ENCODE measurements around the gene KLF6. TPM values are rescaled to one million over a fixed set of nuclear protein-coding genes. Genes with fewer than 3 reads are reported as not detected.

The KLF6 gene
- total and polyA plus RNA-seq, 2 donors (not counting 1 experiment from before 2014, with no cell fraction given), result 175 to 921 TPM

DNA sequence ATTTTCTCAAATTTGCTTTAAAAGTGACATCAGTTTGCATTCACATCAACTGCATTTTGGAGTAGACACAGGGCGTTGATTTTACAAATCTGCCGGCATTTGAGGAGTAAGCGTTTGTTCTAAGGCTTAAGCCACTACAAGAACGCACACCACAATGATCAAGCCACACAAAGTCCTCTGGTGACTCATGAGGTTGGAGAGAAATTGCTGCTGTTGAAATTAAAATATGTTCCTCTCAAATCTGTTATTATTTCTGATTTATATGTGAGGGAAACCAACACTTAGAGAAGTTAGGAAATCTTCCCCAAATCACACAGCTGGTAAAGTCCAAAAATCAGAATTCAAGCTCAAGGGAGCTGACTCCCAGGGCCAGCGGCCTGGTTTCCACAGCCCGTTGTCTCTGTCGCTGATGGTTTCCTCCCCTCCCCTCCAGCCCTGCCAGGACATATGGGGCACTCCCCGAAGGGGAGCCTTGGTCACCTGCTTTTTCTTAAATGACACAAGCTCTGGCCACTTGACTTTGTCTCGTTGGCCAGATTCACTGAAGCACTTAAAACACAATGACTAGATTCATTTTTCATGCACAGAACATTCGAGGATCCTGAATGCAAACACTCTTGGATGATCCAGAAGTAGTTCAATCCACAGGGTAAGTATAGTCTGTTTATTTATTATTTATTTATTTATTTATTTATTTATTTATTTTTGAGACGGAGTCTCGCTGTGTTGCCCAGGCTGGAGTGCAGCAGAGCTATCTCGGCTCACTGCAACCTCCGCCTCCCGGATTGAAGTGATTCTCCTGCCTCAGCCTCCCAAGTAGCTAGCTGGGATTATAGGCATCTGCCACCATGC lies 29.2 kb upstream of the KLF6 start:
- ChIA-PET CTCF (no interaction called here), POLR2A (no interaction called here)
- peaks cover 21% of the 10 kb centered on the region for H3K4me1 Mint-ChIP-seq
- DNase-seq (no peak), ATAC-seq (ENCODE audit: low read depth) (no peak)
- Histone ChIP-seq H3K9me3 (ENCODE audit: control extremely low read depth in 1 of 3, control insufficient read depth in 2 of 3, insufficient read depth in 1 of 3, low read length in 2 of 3) (no peaks in the 10 kb centered on the region), H3K9ac (ENCODE audit: low read length) (no peak overlapping the region), H3K4me3 (ENCODE audit: control extremely low read depth in 1 of 5, extremely low read depth in 1 of 5, insufficient read depth in 1 of 5, low read depth in 2 of 5, low read length in 4 of 5) (no peak overlapping the region), H2AFZ (ENCODE audit: insufficient read depth, low read depth, low read length, poor library complexity, severe bottlenecking) (no peak overlapping the region), H3K4me1 (ENCODE audit: control insufficient read depth in 2 of 2, insufficient read depth in 2 of 2, low read length in 2 of 2) (peaks cover 21 to 22% of the 10 kb centered on the region in 2 donors), H4K20me1 (ENCODE audit: control insufficient read depth, insufficient read depth, low read length, poor library complexity, severe bottlenecking) (no peaks in the 10 kb centered on the region), H3K27ac (ENCODE audit: low read length in 2 of 2) (no peak overlapping the region), H3K79me2 (ENCODE audit: control insufficient read depth, insufficient read depth, low read length) (no peaks in the 10 kb centered on the region), H3K36me3 (replicated peaks in 1 of 2; ENCODE audit: control extremely low read depth in 1 of 2, control insufficient read depth in 1 of 2, extremely low read depth in 1 of 2, insufficient read depth in 2 of 2, low read length in 1 of 2) (no peaks in the 10 kb centered on the region), H3K4me2 (replicated peaks; ENCODE audit: low read depth, low read length, poor library complexity, severe bottlenecking) (no peak overlapping the region), H3K27me3 (replicated peaks in 1 of 4; ENCODE audit: control extremely low read depth in 1 of 4, control insufficient read depth in 3 of 4, insufficient read depth in 4 of 4, low read length in 3 of 4) (no peaks in the 10 kb centered on the region)
- H3K27me3 Mint-ChIP-seq, result no peaks in the 10 kb centered on the region
- no peak for TF ChIP-seq EZH2 (IDR thresholded peaks at IDR 0.05; ENCODE audit: borderline replicate concordance, insufficient read depth, low read depth, low read length, poor library complexity, severe bottlenecking)
- no peak for TF ChIP-seq CTCF (IDR thresholded peaks at IDR 0.05)
- intact Hi-C loops (cut with micrococcal nuclease), result no loop called here
- H3K9me3 Mint-ChIP-seq (ENCODE audit: insufficient read depth), result no peaks in the 10 kb centered on the region
- H3K4me3 Mint-ChIP-seq, result no peak overlapping the region
- WGBS (ENCODE audit: insufficient coverage), result 94% methylated on average over 2 of the region's 15 CpGs
- H3K27ac Mint-ChIP-seq, result no peak overlapping the region

DNA sequence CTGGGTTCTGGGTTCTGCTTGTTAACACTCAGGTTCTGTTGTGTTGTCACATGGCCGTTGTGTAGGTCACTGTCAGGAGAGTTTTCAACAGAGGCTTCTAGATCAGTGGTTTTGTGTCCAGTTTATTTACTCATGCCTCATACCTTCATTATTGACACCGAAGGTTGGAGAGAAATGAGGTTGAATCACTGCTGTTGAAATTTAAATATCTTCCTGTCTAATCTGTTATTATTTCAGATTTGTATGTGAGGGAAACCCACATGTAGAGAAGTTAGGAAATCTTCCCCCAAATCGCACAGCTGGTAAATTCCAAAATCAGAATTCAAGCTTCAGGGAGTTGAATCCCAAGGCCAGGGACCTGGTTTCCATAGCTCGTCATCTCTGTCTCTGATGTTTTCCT lies 28.3 kb upstream of the KLF6 start:
- Histone ChIP-seq H4K20me1 (ENCODE audit: control insufficient read depth, insufficient read depth, low read length, poor library complexity, severe bottlenecking) (no peaks in the 10 kb centered on the region), H2AFZ (ENCODE audit: insufficient read depth, low read depth, low read length, poor library complexity, severe bottlenecking) (no peak overlapping the region), H3K4me2 (replicated peaks; ENCODE audit: low read depth, low read length, poor library complexity, severe bottlenecking) (no peak overlapping the region), H3K9me3 (ENCODE audit: control extremely low read depth in 1 of 3, control insufficient read depth in 2 of 3, insufficient read depth in 1 of 3, low read length in 2 of 3) (no peaks in the 10 kb centered on the region), H3K4me3 (ENCODE audit: control extremely low read depth in 1 of 5, extremely low read depth in 1 of 5, insufficient read depth in 1 of 5, low read depth in 2 of 5, low read length in 4 of 5) (no peak overlapping the region), H3K27me3 (replicated peaks in 1 of 4; ENCODE audit: control extremely low read depth in 1 of 4, control insufficient read depth in 3 of 4, insufficient read depth in 4 of 4, low read length in 3 of 4) (no peaks in the 10 kb centered on the region), H3K9ac (ENCODE audit: low read length) (no peak overlapping the region), H3K79me2 (ENCODE audit: control insufficient read depth, insufficient read depth, low read length) (no peaks in the 10 kb centered on the region), H3K27ac (ENCODE audit: low read length in 2 of 2) (no peak overlapping the region), H3K4me1 (ENCODE audit: control insufficient read depth in 2 of 2, insufficient read depth in 2 of 2, low read length in 2 of 2) (peaks cover 21 to 22% of the 10 kb centered on the region in 2 donors), H3K36me3 (replicated peaks in 1 of 2; ENCODE audit: control extremely low read depth in 1 of 2, control insufficient read depth in 1 of 2, extremely low read depth in 1 of 2, insufficient read depth in 2 of 2, low read length in 1 of 2) (no peaks in the 10 kb centered on the region)
- WGBS (ENCODE audit: insufficient coverage), result 100% methylated on average over 1 of the region's 4 CpGs
- H3K4me1 Mint-ChIP-seq, result peaks cover 28% of the 10 kb centered on the region
- no peak overlapping the region for H3K4me3 Mint-ChIP-seq
- CTCF ChIA-PET, result interaction anchor here (0.8 kb wide), 1 partner anchor 10 kb away, joined by 3 read pairs; no protein-coding TSS in a partner anchor
- POLR2A ChIA-PET, result no interaction called here
- no peak overlapping the region for H3K27ac Mint-ChIP-seq
- H3K27me3 Mint-ChIP-seq, result no peaks in the 10 kb centered on the region
- ATAC-seq (ENCODE audit: low read depth) (no peak), DNase-seq (no peak)
- H3K9me3 Mint-ChIP-seq (ENCODE audit: insufficient read depth), result no peaks in the 10 kb centered on the region
- TF ChIP-seq CTCF (IDR thresholded peaks at IDR 0.05) (no peak), EZH2 (IDR thresholded peaks at IDR 0.05; ENCODE audit: borderline replicate concordance, insufficient read depth, low read depth, low read length, poor library complexity, severe bottlenecking) (no peak)
- intact Hi-C loops (cut with micrococcal nuclease), result no loop called here
